ENCODE data around the gene FARSB.
"Not testable (repeated sequence)": the region's sequence is repeated elsewhere in the genome, so short reads cannot be mapped to it uniquely, and the experiment has no call there.

Gene FARSB

DNA sequence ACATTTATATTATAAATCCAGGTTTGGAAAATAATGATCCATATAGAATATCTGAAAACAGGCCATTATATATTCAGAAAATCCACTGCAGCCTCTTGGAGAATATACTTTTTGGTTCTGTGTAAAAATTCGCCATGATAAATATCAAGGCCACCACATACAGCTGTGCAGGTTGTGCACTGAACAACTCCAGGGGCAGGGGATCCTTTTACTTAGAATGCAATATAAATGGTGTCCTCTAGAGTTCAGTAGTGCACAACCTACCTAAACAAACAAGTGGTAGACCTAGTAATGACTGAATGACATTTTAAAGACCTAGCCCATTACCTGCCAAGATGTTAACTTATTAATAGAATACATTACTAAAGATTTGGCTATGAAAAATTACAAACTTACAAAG is 37.9 kb upstream of the FARSB start:
- CTCF ChIA-PET, result interaction anchor here (1.2 to 7.2 kb wide), 3 partner anchors 10 to 209 kb away, joined by 4 to 52 read pairs (median 33); no protein-coding TSS in a partner anchor
- no peak for DNase-seq (ENCODE audit: extremely low spot score)
- POLR2A ChIA-PET, result no interaction called here
- TF ChIP-seq, protein P1, sequence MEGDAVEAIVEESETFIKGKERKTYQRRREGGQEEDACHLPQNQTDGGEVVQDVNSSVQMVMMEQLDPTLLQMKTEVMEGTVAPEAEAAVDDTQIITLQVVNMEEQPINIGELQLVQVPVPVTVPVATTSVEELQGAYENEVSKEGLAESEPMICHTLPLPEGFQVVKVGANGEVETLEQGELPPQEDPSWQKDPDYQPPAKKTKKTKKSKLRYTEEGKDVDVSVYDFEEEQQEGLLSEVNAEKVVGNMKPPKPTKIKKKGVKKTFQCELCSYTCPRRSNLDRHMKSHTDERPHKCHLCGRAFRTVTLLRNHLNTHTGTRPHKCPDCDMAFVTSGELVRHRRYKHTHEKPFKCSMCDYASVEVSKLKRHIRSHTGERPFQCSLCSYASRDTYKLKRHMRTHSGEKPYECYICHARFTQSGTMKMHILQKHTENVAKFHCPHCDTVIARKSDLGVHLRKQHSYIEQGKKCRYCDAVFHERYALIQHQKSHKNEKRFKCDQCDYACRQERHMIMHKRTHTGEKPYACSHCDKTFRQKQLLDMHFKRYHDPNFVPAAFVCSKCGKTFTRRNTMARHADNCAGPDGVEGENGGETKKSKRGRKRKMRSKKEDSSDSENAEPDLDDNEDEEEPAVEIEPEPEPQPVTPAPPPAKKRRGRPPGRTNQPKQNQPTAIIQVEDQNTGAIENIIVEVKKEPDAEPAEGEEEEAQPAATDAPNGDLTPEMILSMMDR (IDR thresholded peaks at IDR 0.05; ENCODE audit: control extremely low read depth, extremely low read depth, low read depth, missing control alignments), result no peak

DNA sequence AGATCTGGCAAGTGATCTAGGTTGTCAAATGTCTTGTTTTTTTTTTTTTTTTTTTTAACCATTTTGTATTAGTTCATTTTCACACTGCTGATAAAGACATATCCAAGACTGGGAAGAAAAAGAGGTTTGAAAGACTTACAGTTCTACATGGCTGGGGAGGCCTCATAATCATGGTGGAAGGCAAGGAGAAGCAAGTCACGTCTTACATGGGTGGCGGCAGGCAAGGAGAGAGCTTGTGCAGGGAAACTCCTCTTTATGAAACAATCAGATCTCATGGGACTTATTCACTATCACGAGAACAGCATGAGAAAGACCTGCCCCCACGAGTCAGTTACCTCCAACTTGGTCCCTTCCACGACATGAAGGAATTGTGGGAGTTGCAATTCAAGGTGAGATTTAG is 37.5 kb upstream of the FARSB start:
- POLR2A ChIA-PET; DNase-seq (ENCODE audit: extremely low spot score): not testable (repeated sequence)
- CTCF ChIA-PET, result interaction anchor here (5.5 to 7.2 kb wide), 2 partner anchors 14 to 209 kb away, joined by 33 to 52 read pairs; no protein-coding TSS in a partner anchor

DNA sequence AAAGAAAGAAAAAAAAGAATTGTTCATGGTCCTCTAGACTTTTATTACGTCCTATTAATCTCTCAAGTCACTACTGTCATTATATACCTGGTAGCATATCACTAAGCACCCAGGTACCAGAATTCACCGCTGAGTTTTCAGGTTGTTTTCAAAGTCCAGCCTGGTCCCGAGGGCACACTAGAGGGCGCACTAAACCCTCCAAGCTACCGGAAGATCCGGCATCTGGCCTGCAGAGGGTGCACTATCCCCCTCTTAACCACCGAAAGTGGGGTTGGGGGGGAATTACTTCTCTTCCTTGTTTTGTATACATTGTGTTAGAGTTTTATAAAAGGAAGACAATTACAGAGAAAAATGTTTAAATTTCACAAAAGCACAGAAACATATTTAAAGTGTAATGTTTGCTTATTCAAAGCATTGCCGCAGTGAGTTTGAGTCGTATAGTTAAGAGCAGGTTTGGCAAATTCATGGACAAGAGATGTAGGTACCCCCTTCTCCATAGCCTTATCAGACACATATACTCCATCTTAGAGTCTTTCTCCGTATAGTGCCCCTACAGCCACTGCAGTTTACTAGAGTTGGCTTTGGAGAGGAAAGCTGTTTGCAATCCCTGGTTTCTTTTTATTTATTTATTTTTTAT is 34.8 kb upstream of the FARSB start:
- POLR2A ChIA-PET, result no interaction called here

DNA sequence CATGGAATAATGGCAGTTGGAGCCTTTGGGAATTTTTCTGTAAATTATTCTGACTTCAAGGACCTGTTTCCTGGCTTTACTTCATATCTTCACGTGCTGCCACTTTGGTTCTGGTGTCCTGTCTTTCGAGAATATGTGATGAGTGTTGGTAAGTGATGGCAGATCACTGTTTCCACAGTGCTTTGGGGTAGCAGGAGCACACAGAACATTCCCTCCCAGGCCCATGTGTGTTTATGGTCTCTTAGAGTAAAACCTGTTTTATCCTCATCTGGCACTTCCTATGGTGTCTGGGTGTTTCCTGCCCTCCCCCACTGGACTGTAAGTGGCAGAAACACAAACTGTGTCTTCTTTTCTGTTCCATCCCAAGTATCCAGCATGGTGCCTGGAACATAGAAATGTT is 33.4 kb upstream of the FARSB start:
- TF ChIP-seq, protein P1 (IDR thresholded peaks at IDR 0.05; ENCODE audit: control extremely low read depth, extremely low read depth, low read depth, missing control alignments), result no peak
- DNase-seq (ENCODE audit: extremely low spot score), result no peak
- ChIA-PET CTCF (interaction anchor here (1.0 to 10.0 kb wide), 13 partner anchors 8 to 250 kb away, joined by 3 to 165 read pairs (median 10); no protein-coding TSS in a partner anchor), POLR2A (no interaction called here)

More for the DNA sequence above, 34.8 kb upstream of the FARSB start:
- TF ChIP-seq, protein P1 (IDR thresholded peaks at IDR 0.05; ENCODE audit: control extremely low read depth, extremely low read depth, low read depth, missing control alignments), result peak; percentile 99
- DNase-seq (ENCODE audit: extremely low spot score), result peak; percentile 89
- CTCF ChIA-PET, result interaction anchor here (0.6 to 10.0 kb wide), 36 partner anchors 9 to 514 kb away, joined by 3 to 165 read pairs (median 4); partner anchors contain the start of gene FARSB

DNA sequence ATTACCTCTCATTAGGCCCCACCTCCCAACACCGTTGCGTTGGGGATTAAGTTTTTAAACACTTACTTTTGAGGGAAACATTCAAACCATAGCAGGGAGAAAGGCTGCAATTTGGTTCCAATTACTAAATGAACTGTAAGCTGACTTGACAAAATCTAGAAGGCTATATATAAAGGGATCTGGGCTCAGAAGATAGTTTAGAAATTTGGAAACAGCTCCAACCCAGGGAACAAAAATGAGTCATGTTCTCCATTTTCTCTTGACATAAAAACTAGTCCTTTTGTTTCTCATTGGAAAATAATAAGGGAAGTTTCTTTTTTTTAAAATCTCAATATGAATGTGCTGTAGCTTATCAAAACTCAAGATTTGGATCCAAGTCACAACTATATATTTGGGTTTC is 33.0 kb upstream of the FARSB start:
- POLR2A ChIA-PET, result no interaction called here
- no peak for DNase-seq (ENCODE audit: extremely low spot score)
- CTCF ChIA-PET, result interaction anchor here (1.0 to 10.0 kb wide), 5 partner anchors 13 to 217 kb away, joined by 3 to 165 read pairs (median 6); no protein-coding TSS in a partner anchor
- TF ChIP-seq, protein P1 (IDR thresholded peaks at IDR 0.05; ENCODE audit: control extremely low read depth, extremely low read depth, low read depth, missing control alignments), result no peak

DNA sequence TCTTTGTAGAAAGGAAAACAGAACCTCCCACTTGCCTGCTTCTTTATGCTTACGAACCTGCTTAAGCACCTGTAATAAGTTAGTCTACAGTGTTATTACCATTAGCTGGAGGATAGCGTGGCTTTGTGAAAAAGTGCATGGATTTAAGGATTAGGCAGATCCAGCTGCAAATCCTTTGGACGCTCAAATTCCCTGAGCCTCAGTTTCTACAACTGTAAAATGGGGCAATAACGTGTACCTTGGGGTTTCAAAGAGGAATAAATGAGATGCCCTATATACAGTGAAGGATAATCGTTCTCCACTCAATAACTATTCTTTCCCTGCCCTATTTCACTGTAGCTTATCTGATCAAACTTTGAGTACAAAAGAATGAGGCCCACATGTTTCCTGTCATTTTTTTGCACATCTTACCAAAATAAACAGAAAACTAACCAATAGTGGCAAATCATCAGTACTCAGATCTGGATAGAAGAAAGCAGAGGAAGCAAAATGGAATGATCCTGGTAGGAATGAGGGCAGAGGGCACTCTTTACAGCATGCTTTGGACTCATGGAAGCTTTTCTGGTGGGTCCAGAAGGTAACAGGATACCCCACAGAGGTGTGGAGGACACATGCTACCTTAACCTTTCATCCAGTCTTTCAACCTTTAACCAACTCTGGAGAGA is 30.3 kb upstream of the FARSB start:
- POLR2A ChIA-PET, result no interaction called here
- TF ChIP-seq, protein P1 (IDR thresholded peaks at IDR 0.05; ENCODE audit: control extremely low read depth, extremely low read depth, low read depth, missing control alignments), result no peak

DNA sequence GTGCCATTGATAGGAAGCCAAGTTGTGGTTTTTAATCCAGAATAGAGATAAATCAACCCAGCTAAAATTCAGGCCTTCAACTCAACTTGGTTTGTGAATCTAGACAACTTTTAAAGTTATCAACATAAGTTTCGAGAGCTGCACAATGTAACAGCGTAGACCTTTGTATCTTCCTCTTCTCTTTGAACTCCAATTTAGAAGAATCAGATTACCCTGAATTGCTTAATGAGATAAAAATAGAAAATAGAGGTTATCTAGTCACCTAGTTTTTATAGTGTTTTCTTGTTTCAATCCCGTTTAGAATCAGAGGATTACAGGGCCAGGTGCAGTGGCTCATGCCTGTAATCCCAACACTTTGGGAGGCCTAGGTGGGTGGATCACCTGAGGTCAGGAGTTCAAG is 27.9 kb upstream of the FARSB start:
- TF ChIP-seq, protein P1 (IDR thresholded peaks at IDR 0.05; ENCODE audit: control extremely low read depth, extremely low read depth, low read depth, missing control alignments), result no peak
- ChIA-PET POLR2A (no interaction called here), CTCF (interaction anchor here (10.0 kb wide), 1 partner anchor 21 kb away, joined by 165 read pairs; no protein-coding TSS in a partner anchor)
- no peak for DNase-seq (ENCODE audit: extremely low spot score)

More for the DNA sequence above, 30.3 kb upstream of the FARSB start:
- DNase-seq (ENCODE audit: extremely low spot score), result no peak
- CTCF ChIA-PET, result interaction anchor here (0.7 to 10.0 kb wide), 6 partner anchors 10 to 227 kb away, joined by 3 to 165 read pairs (median 4); no protein-coding TSS in a partner anchor
